Vagina (tissue), 2 donors: ENCODE measurements around the gene ABHD10.

Experiments used
- CTCF ChIP-seq, 3 experiments: fragments of 450-650 bp in 2 of 3; fragments of 200-600 bp in 1 of 3; sonication (generic) in 1 of 3; IDR thresholded peaks; one replicate each; pipeline ENCODE4 v1.5.1; 2017 to 2019; ENCODE audit warnings: antibody characterized with exemption in 3 of 3, mild to moderate bottlenecking in 2 of 3, moderate library complexity in 2 of 3
- POLR2AphosphoS5 ChIP-seq, 2 donors: sonication (generic); formaldehyde crosslinking; IDR thresholded peaks; one replicate each; pipeline ENCODE4 v1.9.0; 2017; ENCODE audit warnings: antibody characterized with exemption in 2 of 2, mild to moderate bottlenecking in 2 of 2, low read depth in 1 of 2; ENCODE audit not compliant: insufficient read depth in 1 of 2

- TF ChIP-seq POLR2AphosphoS5 (IDR thresholded peaks at IDR 0.05; ENCODE audit: insufficient read depth in 1 of 2, low read depth in 1 of 2) (no peak), CTCF (IDR thresholded peaks at IDR 0.05) (no peak)
Measured at GRCh38 chr3:112000367-112000771, 21.5 kb downstream of the ABHD10 start.
